ACC112 (cell line): ENCODE results near the gene SDHA.
"Not testable (repeated sequence)": the region's sequence is repeated elsewhere in the genome, so short reads cannot be mapped to it uniquely, and the experiment has no call there.

Source experiments
- H2AFZ ChIP-seq: fragments of 200-600 bp; sonication (generic); one replicate; pipeline ENCODE4 v1.6.0; 2017; ENCODE audit warnings: antibody characterized with exemption, low read length; ENCODE audit not compliant: unreplicated experiment
- H3K27ac ChIP-seq: fragments of 200-600 bp; sonication (generic); 2 replicates; pipeline ENCODE4 v1.5.1; 2014; ENCODE audit warnings: low read depth, mild to moderate bottlenecking, antibody characterized with exemption, low read length, moderate library complexity
- H3K27me3 ChIP-seq: fragments of 200-600 bp; sonication (generic); 2 replicates; pipeline ENCODE4 v1.6.1; 2014; ENCODE audit warnings: mild to moderate bottlenecking, antibody characterized with exemption, low read length, moderate library complexity, mixed read lengths; ENCODE audit not compliant: insufficient read depth
- H3K36me3 ChIP-seq: fragments of 200-600 bp; sonication (generic); 2 replicates; pipeline ENCODE4 v1.6.1; 2016; ENCODE audit warnings: mild to moderate bottlenecking, antibody characterized with exemption, low read length, moderate library complexity, mixed read lengths; ENCODE audit not compliant: insufficient read depth
- H3K4me1 ChIP-seq: fragments of 200-600 bp; sonication (generic); one replicate; pipeline ENCODE4 v1.6.1; 2016; ENCODE audit warnings: low read length, mixed read lengths; ENCODE audit not compliant: insufficient read depth, unreplicated experiment, control insufficient read depth
- H3K4me3 ChIP-seq: fragments of 200-600 bp; sonication (generic); 2 replicates; pipeline ENCODE4 v1.5.1; 2014; ENCODE audit warnings: mild to moderate bottlenecking, low read depth, low read length
- H3K79me2 ChIP-seq: fragments of 200-600 bp; sonication (generic); one replicate; pipeline ENCODE4 v1.6.0; 2016; ENCODE audit warnings: low read length; ENCODE audit not compliant: control insufficient read depth, unreplicated experiment, insufficient read depth

SDHA gene

DNA sequence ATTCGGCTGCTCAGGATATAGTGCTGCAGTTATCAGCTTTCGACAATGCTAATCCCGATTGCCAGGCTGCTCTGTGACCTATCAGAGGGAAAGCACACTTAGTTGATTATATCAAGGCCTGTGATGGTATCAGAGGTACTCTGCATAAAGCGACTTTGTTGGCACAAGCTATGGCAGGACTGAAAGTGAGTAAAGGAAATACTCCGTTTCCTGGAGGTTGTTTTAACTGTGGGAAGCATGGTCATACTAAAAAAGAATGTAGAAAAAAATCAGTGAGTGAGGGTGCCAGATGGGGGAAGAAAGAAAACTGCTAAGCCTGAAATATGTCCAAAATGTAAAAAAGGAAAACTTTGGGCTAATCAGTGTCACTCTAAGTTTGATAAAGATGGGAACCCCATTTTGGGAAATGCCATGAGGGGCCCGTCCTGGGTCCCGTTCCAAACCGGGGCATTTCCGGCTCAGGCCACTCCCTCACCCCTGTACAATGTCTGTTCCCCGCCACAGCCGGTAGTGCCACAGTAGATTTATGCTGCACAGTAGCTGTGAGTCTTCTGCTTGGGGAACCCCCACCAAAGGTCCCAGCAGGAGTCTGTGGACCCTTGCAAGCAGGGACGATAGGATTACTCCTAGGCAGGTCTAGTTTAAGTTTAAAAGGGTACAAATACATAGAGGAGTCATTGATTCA lies 25.7 kb downstream of the SDHA start:
- not testable (repeated sequence) for H3K79me2 ChIP-seq, H3K27ac ChIP-seq, H2AFZ ChIP-seq, H3K27me3 ChIP-seq, H3K4me3 ChIP-seq, H3K4me1 ChIP-seq
- peaks cover 17% of the 10 kb centered on the region for H3K36me3 ChIP-seq

DNA sequence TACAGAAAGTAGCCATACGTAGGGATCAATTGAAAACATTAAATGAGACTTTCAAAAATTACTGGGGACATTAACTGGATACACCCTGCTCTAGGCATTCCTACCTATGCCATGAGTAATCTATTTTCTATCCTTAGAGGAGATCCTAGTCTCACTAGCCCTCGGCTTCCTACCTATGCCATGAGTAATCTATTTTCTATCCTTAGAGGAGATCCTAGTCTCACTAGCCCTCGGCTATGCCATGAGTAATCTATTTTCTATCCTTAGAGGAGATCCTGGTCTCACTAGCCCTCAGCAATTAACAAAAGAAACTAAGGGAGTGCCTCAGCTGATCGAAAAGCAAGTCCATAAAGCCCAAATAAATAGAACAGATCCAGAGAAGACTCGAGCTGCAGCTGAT lies 27.6 kb downstream of the SDHA start:
- not testable (repeated sequence) for H3K79me2 ChIP-seq, H3K27me3 ChIP-seq, H3K4me1 ChIP-seq, H3K4me3 ChIP-seq, H3K27ac ChIP-seq, H2AFZ ChIP-seq
- H3K36me3 ChIP-seq, result peaks cover 14% of the 10 kb centered on the region

DNA sequence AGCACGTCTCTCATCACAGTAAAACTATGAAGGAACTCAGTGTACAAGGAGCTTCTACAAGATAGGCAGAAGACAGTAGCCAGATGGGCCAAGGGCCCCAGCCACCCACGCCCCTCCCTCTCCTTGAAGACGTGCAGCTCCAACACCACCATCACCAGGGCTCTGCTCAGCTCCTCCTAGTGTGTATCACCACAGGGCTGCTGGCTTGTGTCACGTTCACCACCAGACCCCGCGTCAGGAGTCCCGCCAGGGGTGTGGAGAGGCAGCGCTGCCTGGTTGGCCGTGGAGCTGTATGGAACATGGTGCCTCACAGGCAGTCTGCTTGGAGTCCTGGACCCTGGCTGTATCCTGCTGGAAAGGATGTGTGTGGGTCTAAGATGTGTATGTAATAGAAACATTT lies 32.3 kb downstream of the SDHA start:
- H3K27me3 ChIP-seq, H3K27ac ChIP-seq, H3K79me2 ChIP-seq, H3K4me3 ChIP-seq, H2AFZ ChIP-seq, H3K4me1 ChIP-seq: not testable (repeated sequence)
- peaks cover 12% of the 10 kb centered on the region for H3K36me3 ChIP-seq

DNA sequence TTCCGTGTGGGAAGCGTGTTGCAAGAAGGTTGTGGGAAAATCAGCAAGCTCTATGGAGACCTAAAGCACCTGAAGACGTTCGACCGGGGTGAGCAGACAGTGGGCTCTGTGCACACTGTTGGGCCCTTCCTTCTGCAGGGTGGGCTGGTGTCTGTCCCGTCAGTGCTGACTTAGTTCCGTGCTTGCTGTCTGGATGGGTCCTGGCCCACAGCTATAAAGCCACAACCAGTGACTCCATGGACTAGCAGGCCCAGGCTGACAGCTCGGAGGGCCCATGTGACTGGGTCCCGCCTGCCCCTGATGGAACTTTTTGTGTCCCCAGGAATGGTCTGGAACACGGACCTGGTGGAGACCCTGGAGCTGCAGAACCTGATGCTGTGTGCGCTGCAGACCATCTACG lies 32.9 kb downstream of the SDHA start:
- not testable (repeated sequence) for H3K4me3 ChIP-seq, H2AFZ ChIP-seq, H3K4me1 ChIP-seq, H3K27me3 ChIP-seq, H3K27ac ChIP-seq, H3K79me2 ChIP-seq
- H3K36me3 ChIP-seq, result peaks cover 12% of the 10 kb centered on the region

DNA sequence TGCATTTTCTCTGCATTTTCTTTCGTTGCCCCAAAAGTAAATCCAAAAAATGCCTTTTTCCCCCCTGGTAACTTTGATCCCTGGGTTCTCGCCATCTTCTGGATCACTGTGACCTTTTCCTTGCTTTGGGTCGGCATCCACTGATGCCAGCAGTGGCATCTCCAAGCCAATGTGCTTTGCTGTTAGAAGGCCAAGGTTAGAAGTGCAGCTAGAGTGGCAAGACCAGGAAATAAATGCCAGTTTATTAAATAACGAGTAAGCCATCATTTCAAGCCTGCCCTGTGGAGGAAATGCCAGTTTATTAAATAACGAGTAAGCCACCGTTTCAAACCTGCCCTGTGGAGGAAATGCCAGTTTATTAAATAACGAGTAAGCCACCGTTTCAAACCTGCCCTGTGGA lies 33.4 kb downstream of the SDHA start:
- not testable (repeated sequence) for H2AFZ ChIP-seq, H3K4me1 ChIP-seq, H3K4me3 ChIP-seq, H3K79me2 ChIP-seq, H3K27ac ChIP-seq, H3K27me3 ChIP-seq
- peaks cover 16% of the 10 kb centered on the region for H3K36me3 ChIP-seq

DNA sequence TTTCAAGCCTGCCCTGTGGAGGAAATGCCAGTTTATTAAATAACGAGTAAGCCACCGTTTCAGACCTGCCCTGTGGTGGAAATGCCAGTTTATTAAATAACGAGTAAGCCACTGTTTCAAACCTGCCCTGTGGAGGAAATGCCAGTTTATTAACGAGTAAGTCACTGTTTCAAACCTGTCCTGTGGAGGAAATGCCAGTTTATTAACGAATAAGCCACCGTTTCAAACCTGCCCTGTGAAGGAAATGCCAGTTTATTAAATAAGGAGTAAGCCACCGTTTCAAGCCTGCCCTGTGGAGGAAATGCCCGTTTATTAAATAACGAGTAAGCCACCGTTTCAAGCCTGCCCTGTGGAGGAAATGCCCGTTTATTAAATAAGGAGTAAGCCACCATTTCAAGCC lies 33.9 kb downstream of the SDHA start:
- not testable (repeated sequence) for H3K4me1 ChIP-seq, H3K4me3 ChIP-seq, H3K27me3 ChIP-seq, H2AFZ ChIP-seq, H3K79me2 ChIP-seq, H3K27ac ChIP-seq
- peaks cover 20% of the 10 kb centered on the region for H3K36me3 ChIP-seq

DNA sequence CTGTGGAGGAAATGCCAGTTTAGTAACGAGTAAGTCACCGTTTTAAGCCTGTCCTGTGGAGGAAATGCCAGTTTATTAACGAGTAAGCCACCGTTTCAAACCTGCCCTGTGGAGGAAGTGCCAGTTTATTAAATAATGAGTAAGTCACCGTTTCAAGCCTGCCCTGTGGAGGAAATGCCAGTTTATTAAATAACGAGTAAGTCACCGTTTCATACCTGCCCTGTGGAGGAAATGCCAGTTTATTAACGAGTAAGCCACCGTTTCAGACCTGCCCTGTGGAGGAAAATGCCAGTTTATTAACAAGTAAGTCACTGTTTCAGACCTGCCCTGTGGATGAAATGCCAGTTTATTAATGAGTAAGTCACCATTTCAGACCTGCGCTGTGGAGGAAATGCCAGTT lies 34.4 kb downstream of the SDHA start:
- H3K4me3 ChIP-seq, result no peak overlapping the region
- H3K36me3 ChIP-seq, result peaks cover 23% of the 10 kb centered on the region
- no peaks in the 10 kb centered on the region for H3K27me3 ChIP-seq
- no peak overlapping the region for H2AFZ ChIP-seq
- H3K4me1 ChIP-seq, result no peaks in the 10 kb centered on the region
- H3K79me2 ChIP-seq, result no peaks in the 10 kb centered on the region
- H3K27ac ChIP-seq, result no peak overlapping the region

DNA sequence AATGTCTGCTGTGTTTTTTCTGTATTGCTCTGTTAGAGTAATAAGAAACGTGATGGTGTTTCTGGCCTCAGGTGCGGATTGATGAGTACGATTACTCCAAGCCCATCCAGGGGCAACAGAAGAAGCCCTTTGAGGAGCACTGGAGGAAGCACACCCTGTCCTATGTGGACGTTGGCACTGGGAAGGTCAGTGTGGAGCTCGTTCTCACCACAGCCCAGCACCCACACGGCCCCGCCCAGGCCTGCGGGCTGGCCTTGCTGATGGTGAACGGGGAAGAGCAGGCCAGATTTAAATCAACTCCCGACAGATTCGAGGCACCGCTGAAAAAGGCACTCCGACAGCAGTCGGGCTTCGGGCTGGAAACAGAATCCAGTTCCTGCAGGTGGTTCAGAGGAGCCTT lies 36.2 kb downstream of the SDHA start:
- not testable (repeated sequence) for H3K79me2 ChIP-seq, H3K4me3 ChIP-seq, H3K4me1 ChIP-seq, H3K27ac ChIP-seq, H3K27me3 ChIP-seq, H2AFZ ChIP-seq
- peaks cover 24% of the 10 kb centered on the region for H3K36me3 ChIP-seq

DNA sequence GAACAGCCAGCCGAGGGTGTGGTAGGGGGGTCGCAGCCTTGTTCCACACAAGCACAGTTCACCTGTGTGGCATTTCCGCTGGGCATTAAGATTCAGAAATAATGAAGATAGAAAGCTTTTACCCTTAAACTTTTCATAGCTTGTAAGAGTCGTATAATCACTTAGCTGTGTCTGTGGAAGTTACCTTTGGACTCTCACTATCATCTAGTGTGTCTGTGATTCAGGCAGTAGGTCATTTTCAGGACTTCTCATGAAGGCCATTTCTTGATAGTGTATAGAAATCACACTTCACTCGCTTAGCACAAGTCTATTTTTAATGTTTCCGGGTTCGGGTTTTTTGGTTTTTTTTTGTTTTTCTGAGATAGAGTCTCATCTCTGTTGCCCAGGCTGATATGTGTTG lies 37.0 kb downstream of the SDHA start:
- H2AFZ ChIP-seq, H3K27ac ChIP-seq, H3K27me3 ChIP-seq, H3K4me1 ChIP-seq, H3K4me3 ChIP-seq, H3K79me2 ChIP-seq: not testable (repeated sequence)
- peaks cover 24% of the 10 kb centered on the region for H3K36me3 ChIP-seq

DNA sequence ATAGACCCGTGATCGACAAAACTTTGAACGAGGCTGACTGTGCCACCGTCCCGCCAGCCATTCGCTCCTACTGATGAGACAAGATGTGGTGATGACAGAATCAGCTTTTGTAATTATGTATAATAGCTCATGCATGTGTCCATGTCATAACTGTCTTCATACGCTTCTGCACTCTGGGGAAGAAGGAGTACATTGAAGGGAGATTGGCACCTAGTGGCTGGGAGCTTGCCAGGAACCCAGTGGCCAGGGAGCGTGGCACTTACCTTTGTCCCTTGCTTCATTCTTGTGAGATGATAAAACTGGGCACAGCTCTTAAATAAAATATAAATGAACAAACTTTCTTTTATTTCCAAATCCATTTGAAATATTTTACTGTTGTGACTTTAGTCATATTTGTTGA lies 38.2 kb downstream of the SDHA start:
- not testable (repeated sequence) for H3K27ac ChIP-seq, H3K27me3 ChIP-seq, H3K4me1 ChIP-seq, H3K79me2 ChIP-seq, H3K4me3 ChIP-seq, H2AFZ ChIP-seq
- peaks cover 24% of the 10 kb centered on the region for H3K36me3 ChIP-seq

DNA sequence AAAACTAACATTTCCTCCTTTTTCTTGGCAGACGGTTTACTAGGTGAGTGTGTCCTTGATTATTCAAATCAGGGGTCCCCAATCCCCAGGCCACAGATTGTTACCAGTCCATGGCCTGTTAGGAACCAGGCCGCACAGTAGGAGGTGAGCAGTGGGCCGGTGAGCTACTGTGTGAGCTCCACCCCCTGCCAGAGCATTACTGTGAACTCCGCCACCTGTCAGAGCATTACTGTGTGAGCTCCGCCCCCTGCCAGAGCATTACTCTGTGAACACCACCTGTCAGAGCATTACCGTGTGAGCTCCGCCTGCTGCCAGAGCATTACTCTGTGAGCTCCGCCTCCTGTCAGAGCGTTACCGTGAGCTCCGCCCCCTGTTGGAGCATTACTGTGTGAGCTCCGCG lies 39.0 kb downstream of the SDHA start:
- Histone ChIP-seq H3K4me1 (no peaks in the 10 kb centered on the region), H3K36me3 (peaks cover 22% of the 10 kb centered on the region), H3K27me3 (no peaks in the 10 kb centered on the region), H3K79me2 (no peaks in the 10 kb centered on the region), H3K27ac (no peak overlapping the region), H3K4me3 (no peak overlapping the region), H2AFZ (no peak overlapping the region)
